GM23248 (cell line): ENCODE data around the gene HMGCL.

Experiments used
- EZH2 ChIP-seq: fragments of 200-600 bp; sonication (generic); IDR thresholded peaks from 2 replicates; pipeline ENCODE4 v1.6.1; 2018; ENCODE audit warnings: antibody characterized with exemption, mild to moderate bottlenecking; ENCODE audit not compliant: insufficient read depth, poor library complexity, severe bottlenecking
- EZH2phosphoT487 ChIP-seq: fragments of 200-600 bp; sonication (generic); IDR thresholded peaks from 2 replicates; pipeline ENCODE4 v1.6.1; 2018; ENCODE audit warnings: antibody characterized with exemption, moderate library complexity, mild to moderate bottlenecking, low read depth; ENCODE audit not compliant: insufficient read depth

DNA sequence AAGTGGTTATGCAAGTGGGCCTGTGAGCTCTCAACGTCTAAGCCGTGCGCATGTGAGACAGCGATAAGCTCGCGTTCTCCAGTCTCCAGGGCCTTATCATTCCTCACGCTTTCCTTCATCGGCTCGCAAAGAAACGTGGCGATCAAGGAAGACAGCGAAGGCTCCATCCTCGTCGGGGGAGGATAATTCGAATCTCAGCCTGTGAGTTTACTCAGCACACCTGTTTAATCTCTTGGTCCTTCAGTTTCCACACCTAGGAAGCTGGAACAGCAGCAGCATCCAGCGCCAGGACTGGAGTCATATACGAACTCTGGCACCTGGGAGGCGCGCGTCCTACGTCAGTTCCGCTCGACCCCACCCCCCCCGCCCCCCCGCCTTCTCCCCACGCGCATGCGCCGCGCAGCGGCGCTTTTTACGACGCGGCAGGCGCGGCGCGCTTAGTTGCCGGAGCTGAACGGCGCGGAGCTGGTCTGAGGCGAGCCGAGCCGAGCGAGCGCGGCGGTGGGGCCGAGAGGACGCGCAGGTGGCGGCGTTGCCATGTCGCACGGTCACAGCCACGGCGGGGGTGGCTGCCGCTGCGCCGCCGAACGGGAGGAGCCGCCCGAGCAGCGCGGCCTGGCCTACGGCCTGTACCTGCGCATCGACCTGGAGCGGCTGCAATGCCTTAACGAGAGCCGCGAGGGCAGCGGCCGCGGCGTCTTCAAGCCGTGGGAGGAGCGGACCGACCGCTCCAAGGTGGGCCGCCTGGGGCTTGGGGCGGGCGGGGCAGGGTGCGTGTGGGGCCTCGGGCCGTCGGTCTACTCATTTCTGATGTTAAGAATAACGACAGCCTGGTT is 47.0 kb downstream of the HMGCL start, which contains the start of gene PITHD1:
- TF ChIP-seq EZH2: no peak
- TF ChIP-seq EZH2phosphoT487: no peak
